BLaER1 (cell line): ENCODE data around the gene PTPRT.

ENCODE experiments used
- H3K27ac ChIP-seq: shearing (Covaris generic); formaldehyde crosslinking; 2 replicates; pipeline ENCODE4 v1.8.1; 2022
- H3K27me3 ChIP-seq: shearing (Covaris generic); formaldehyde crosslinking; 2 replicates; pipeline ENCODE4 v1.8.1; 2022
- H3K36me3 ChIP-seq: shearing (Covaris generic); formaldehyde crosslinking; 2 replicates; pipeline ENCODE4 v1.8.1; 2022
- H3K4me1 ChIP-seq: shearing (Covaris generic); formaldehyde crosslinking; 2 replicates; pipeline ENCODE4 v1.8.1; 2022
- H3K4me2 ChIP-seq: shearing (Covaris generic); formaldehyde crosslinking; 2 replicates; pipeline ENCODE4 v1.8.1; 2022
- H3K4me3 ChIP-seq: shearing (Covaris generic); formaldehyde crosslinking; 2 replicates; pipeline ENCODE4 v1.8.1; 2022
- H3K9ac ChIP-seq: shearing (Covaris generic); formaldehyde crosslinking; 2 replicates; pipeline ENCODE4 v1.8.1; 2022
- H3K9me3 ChIP-seq: shearing (Covaris generic); formaldehyde crosslinking; 2 replicates; pipeline ENCODE4 v1.8.1; 2022
- H4K20me1 ChIP-seq: shearing (Covaris generic); formaldehyde crosslinking; 2 replicates; pipeline ENCODE4 v1.8.1; 2022
- Cebpa-rat ChIP-seq: shearing (Covaris generic); IDR thresholded peaks from 2 replicates; pipeline ENCODE4 v1.8.1; 2022

Gene PTPRT

GRCh38 chr20:42350521-42350920 is 839.2 kb downstream of the PTPRT start:
- no peak overlapping the region for H3K9ac ChIP-seq
- no peaks in the 10 kb centered on the region for H3K36me3 ChIP-seq
- H3K4me1 ChIP-seq: no peaks in the 10 kb centered on the region
- no peak for TF ChIP-seq Cebpa-rat
- no peak overlapping the region for H3K4me3 ChIP-seq
- H3K4me2 ChIP-seq: no peak overlapping the region
- H3K27ac ChIP-seq: no peak overlapping the region
- no peaks in the 10 kb centered on the region for H3K27me3 ChIP-seq
- H3K9me3 ChIP-seq: no peaks in the 10 kb centered on the region
- no peaks in the 10 kb centered on the region for H4K20me1 ChIP-seq

DNA sequence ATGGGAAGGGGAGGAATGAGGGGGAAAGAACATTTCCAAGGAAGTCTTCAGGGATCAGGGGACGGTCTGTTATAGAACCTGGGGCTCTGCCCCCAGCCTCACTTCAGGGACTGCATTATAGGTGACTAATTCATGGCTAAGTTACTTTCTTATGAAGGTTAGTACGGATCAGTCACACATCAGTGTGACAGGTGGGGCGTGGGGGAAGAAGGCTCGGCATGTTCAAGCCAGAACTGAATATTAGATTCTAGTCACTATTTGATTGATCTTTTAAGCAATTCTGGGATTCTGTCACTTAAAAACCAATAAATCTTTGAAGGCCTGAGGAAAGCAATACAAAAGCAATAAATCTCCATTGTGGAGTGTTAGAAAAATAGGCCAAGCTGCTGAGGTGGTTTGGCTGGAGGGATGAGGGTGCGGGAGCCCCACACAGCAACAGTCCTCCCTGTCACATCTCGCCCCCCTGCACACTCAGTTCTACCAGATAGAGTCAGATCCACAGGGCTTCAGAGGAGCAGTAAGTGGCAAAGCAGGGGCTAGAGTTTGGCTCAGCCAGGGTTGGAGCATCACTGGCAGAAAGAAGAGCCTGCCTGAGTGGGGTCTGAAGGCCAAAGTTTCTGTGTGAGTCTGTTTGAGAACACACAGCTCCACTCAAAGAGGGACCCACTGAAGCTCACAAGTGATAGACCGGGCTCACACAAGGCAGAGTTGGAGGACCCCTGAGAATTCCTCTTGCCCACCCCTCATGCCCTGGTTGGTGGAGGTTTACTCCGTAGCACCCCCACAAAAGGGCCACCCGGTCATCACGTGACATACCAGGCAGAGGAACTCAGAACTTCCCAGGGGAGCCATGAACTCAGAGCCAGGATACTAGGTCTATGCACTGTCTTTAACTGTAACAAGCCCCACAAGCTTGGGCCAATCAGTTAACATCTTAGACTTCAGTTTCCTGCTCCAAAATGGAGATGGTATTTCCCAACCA is 843.2 kb downstream of the PTPRT start:
- Histone ChIP-seq H3K4me3 (no peak overlapping the region), H4K20me1 (no peaks in the 10 kb centered on the region), H3K4me2 (no peak overlapping the region), H3K27ac (no peak overlapping the region), H3K4me1 (no peaks in the 10 kb centered on the region), H3K9ac (no peak overlapping the region), H3K9me3 (no peaks in the 10 kb centered on the region), H3K27me3 (no peaks in the 10 kb centered on the region), H3K36me3 (no peaks in the 10 kb centered on the region)
- TF ChIP-seq Cebpa-rat: no peak

DNA sequence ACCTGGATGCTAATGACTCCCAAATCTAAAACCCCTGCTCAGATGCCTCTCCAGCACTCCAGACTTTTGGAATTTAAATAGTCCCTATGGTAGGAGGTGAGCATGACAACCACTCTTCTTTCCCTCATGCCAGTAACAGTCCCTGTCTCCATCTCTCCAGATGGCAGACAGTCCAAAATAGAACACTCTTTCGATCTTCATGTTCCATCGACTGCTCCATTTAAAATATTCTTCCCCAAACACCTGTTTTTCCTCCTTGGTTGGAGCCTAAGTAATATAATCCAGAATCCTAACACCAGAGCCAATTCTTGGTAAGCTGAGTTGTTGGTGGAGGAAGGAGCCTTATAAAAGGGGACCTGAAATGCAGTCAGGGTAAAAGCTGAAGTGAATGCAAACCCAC is 848.1 kb downstream of the PTPRT start:
- H3K27me3 ChIP-seq: no peaks in the 10 kb centered on the region
- no peak for TF ChIP-seq Cebpa-rat
- H3K27ac ChIP-seq: no peak overlapping the region
- no peaks in the 10 kb centered on the region for H4K20me1 ChIP-seq
- H3K4me1 ChIP-seq: no peaks in the 10 kb centered on the region
- no peak overlapping the region for H3K4me3 ChIP-seq
- no peaks in the 10 kb centered on the region for H3K9me3 ChIP-seq
- no peaks in the 10 kb centered on the region for H3K36me3 ChIP-seq
- H3K9ac ChIP-seq: no peak overlapping the region
- no peak overlapping the region for H3K4me2 ChIP-seq

DNA sequence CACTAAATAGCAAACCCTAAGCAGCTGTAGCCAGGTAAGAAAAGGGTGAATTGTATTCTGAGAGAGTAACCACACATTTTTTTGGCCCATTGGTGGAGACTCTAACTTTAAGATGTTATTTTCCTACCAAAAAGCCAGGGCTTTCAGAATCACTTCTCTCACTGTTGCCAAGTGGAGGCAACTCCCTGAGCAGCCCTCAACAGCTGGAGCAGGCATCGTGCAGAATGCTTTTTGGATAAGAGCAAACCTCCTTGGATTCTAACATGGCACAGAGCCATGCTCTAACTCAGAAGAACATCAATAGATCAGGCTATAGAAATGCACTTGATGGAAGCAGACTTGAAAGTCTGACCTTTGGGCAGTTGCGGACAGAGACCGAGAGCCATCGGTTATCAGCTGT is 849.3 kb downstream of the PTPRT start:
- Histone ChIP-seq H3K27ac (no peak overlapping the region), H3K9me3 (no peaks in the 10 kb centered on the region), H3K27me3 (no peaks in the 10 kb centered on the region), H3K4me1 (no peaks in the 10 kb centered on the region), H3K36me3 (no peaks in the 10 kb centered on the region), H3K4me2 (no peak overlapping the region), H3K9ac (no peak overlapping the region), H3K4me3 (no peak overlapping the region), H4K20me1 (no peaks in the 10 kb centered on the region)
- no peak for TF ChIP-seq Cebpa-rat

DNA sequence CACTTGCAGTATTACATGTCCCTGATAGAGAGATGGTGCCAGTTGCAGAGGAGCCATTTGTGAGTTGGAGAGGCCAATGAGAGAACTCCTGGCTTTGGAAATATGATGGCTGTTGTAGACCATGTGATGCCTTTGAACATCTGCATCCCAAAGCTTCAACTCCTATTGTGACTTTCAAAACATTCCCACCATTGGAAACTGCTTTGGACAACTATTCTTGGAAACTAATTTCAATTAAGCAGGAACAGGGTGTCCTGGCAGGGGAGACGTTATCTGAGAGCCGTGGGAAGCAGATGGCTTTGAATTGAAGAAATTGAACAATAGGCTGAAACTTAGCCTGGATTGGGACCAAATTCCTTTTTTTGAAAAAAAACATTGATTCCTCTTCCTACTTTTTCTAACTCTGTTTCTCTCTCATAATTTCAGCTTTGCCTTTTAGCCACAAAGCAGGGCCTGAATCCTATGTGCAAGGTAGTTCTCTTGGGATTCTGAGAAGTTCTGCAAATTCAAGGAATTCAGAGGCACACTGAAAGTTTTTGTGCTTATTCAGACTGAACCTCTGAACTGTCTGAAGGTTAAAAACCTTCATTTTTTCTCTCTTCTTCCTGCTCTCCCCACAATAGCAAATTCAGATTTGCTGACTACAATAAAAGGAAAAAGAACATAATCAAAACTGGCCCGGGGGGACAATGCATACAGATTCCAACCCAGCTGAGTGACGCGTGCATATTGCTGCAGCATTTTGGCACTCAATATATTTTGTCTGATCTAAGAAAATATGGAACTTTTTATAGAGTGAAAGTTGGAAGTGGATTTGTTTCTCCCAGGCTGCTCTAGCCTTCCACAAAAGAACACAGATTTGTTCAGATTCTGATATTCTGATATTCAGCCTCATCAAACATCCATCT is 851.2 kb downstream of the PTPRT start:
- Histone ChIP-seq H3K36me3 (no peaks in the 10 kb centered on the region), H3K9me3 (no peaks in the 10 kb centered on the region), H3K27me3 (no peaks in the 10 kb centered on the region), H3K4me1 (no peaks in the 10 kb centered on the region), H3K27ac (no peak overlapping the region), H3K9ac (no peak overlapping the region), H4K20me1 (no peaks in the 10 kb centered on the region), H3K4me3 (no peak overlapping the region), H3K4me2 (no peak overlapping the region)
- TF ChIP-seq Cebpa-rat: no peak

GRCh38 chr20:42336576-42336975 is 853.1 kb downstream of the PTPRT start:
- H3K4me2 ChIP-seq: no peak overlapping the region
- no peak overlapping the region for H3K9ac ChIP-seq
- H3K9me3 ChIP-seq: no peaks in the 10 kb centered on the region
- no peak overlapping the region for H3K27ac ChIP-seq
- H3K36me3 ChIP-seq: no peaks in the 10 kb centered on the region
- H3K27me3 ChIP-seq: no peaks in the 10 kb centered on the region
- H3K4me1 ChIP-seq: no peaks in the 10 kb centered on the region
- no peak overlapping the region for H3K4me3 ChIP-seq
- no peaks in the 10 kb centered on the region for H4K20me1 ChIP-seq
- TF ChIP-seq Cebpa-rat: no peak

- Histone ChIP-seq H3K4me2 (no peak overlapping the region), H3K4me1 (peaks cover 8% of the 10 kb centered on the region; the same call in 1 of the 2 replicates), H3K4me3 (no peak overlapping the region), H3K27ac (no peak overlapping the region), H4K20me1 (no peaks in the 10 kb centered on the region), H3K36me3 (no peaks in the 10 kb centered on the region), H3K27me3 (no peaks in the 10 kb centered on the region), H3K9ac (no peak overlapping the region), H3K9me3 (no peaks in the 10 kb centered on the region)
- TF ChIP-seq Cebpa-rat: no peak
These were observed 870.3 kb downstream of the PTPRT start for GRCh38 chr20:42319252-42320013.

- peaks cover 8% of the 10 kb centered on the region; the same call in 1 of the 2 replicates for H3K4me1 ChIP-seq
These were observed 876.0 kb downstream of the PTPRT start for GRCh38 chr20:42313704-42314103.

GRCh38 chr20:42309050-42309449 is 880.7 kb downstream of the PTPRT start:
- Histone ChIP-seq H3K4me2 (no peak overlapping the region), H3K4me3 (no peak overlapping the region), H4K20me1 (no peaks in the 10 kb centered on the region), H3K9ac (no peak overlapping the region), H3K36me3 (no peaks in the 10 kb centered on the region), H3K27ac (no peak overlapping the region), H3K4me1 (no peaks in the 10 kb centered on the region), H3K27me3 (no peaks in the 10 kb centered on the region), H3K9me3 (no peaks in the 10 kb centered on the region)
- no peak for TF ChIP-seq Cebpa-rat

More at GRCh38 chr20:42313704-42314103, 876.0 kb downstream of the PTPRT start:
- Histone ChIP-seq H3K27me3 (no peaks in the 10 kb centered on the region), H3K36me3 (no peaks in the 10 kb centered on the region), H3K9ac (no peak overlapping the region), H3K4me3 (no peak overlapping the region), H3K27ac (no peak overlapping the region), H4K20me1 (no peaks in the 10 kb centered on the region), H3K4me2 (no peak overlapping the region), H3K9me3 (no peaks in the 10 kb centered on the region)
- no peak for TF ChIP-seq Cebpa-rat
